ENCODE results near the gene CAPNS1.
A peak's percentile ranks its signal among the peaks of the same experiment; 100 is the strongest.
"Not testable (repeated sequence)": the region's sequence is repeated elsewhere in the genome, so short reads cannot be mapped to it uniquely, and the experiment has no call there.

Gene CAPNS1

DNA sequence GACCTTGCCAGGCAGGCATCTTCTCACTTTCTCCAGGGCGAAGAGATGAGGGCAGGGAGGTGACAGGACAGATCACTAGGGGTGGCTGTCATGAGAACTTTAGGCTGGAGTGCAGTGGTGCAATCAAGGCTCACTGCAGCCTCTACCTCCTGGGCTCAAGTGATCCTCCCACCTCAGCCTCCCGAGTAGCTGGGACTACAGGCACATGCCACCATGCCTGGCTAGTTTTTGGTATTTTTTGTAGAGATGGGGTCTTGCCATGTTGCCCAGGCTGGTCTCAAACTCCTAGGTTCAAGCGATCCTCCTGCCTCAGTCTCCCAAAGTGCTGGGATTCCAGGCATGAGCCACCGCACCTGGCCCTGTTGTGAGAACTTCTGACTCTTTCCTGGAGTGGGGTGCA, 5.0 kb upstream of the CAPNS1 start:
- ATAC-seq: not testable (repeated sequence)

DNA sequence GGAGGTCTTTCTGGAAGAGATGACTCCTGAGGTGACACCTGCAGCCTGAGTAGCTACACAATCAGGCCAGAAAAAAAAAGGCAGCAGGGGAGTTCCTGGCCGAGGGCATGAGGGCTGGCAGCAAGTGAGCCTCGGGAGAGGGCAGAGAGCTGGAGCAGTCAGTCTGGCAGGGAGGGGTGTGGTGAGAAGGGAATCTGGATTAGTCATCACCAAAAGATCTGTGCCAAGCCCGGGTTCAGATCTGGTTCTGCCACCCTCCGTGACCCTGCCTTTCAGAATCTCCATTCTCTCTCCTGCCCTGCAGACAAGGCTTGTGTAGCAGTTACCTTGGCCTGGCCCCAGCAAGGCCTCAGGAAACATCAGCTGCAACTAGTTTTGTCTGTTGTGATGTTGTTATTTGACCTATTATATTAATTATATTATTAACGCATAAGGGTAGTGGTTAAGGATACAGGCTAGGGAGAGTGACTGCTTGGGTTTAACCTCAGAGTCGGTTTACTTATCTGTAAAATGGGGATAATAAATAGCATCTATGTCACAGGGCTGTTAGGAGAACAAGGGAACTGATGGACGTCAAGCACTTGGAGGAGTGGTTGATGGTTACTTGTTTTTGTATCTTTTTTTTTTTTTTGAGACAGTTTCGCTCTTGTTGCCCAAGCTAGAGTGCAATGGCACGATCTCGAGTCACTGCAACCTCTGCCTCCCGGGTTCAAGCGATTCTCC, 2.7 kb upstream of the CAPNS1 start:
- Mint-ChIP-seq H3K9me3 (peaks cover 0 to 5% of the 10 kb centered on the region in 2 donors), H3K4me3 (peak overlapping the region in 1 of 2 donors; percentile 28), H3K27ac (peak overlapping the region; percentile 16 to 48), H3K4me1 (peaks cover 40% of the 10 kb centered on the region), H3K27me3 (peaks cover 17% of the 10 kb centered on the region)
- ATAC-seq (no peak), DNase-seq (no peak)

More for the DNA sequence above, 5.0 kb upstream of the CAPNS1 start:
- not testable (repeated sequence) for H3K4me3 Mint-ChIP-seq, H3K27ac Mint-ChIP-seq, H3K9me3 Mint-ChIP-seq, DNase-seq
- Mint-ChIP-seq H3K4me1 (peaks cover 34% of the 10 kb centered on the region), H3K27me3 (peaks cover 17% of the 10 kb centered on the region)

DNA sequence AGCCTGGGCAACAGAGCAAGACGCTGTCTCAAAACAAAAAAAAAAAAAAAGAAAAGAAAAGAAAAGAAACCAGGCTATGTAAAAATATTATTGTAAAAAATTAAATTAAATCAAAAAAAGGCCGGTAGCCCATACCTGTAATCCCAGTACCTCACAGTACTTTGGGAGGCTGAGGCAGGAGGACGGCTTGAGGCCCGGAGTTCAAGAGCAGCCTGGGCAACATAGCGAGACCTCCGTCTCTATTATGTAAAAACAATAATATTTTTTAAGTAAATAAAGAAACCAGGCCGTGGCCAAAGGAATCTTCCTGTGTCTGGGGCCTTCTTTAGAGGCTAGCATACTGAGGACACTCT, 770 bp upstream of the CAPNS1 start:
- peak overlapping the region; percentile 98 for H3K4me3 Mint-ChIP-seq
- H3K4me1 Mint-ChIP-seq: peaks cover 37% of the 10 kb centered on the region

DNA sequence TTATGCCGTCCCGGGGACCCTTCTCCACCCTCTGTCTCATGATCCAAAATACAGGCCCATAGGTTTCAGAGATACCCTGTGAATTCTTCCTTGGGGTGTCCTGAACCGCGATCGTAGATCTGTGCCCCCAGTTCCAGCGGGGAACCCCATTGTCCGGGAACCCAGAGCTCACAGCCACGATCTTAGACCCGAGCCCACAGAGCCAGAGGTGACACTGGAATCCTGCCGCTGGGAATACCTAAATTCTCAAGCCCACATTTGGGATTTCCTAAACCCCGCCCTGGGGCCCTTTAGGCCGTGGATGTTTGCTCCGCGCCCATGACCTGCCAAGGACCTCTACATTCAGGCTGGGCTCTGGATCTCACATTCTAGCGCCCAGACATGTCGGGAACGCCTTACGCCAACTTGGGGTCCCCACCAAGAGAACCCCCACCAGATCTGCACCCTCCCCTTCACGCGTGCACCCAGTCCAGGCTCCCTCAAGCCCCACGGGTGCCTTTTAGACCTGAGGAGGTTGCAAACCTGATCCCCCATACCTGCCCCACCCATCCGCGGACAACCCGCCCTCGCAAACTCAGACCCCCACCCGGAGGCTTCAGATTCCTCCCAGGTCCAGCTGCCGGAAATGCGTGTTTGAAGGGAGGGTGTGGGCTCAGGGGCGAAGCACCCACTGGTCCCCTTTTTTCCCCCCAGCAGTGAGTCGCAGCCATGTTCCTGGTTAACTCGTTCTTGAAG, 605 bp downstream of the CAPNS1 start:
- Mint-ChIP-seq H3K27ac (peak overlapping the region; percentile 95 to 96), H3K4me3 (peak overlapping the region; percentile 98), H3K27me3 (peaks cover 16% of the 10 kb centered on the region), H3K9me3 (peaks cover 0 to 5% of the 10 kb centered on the region in 2 donors), H3K4me1 (peaks cover 37% of the 10 kb centered on the region)
- peak; percentile 49 for ATAC-seq
- DNase-seq: peak; percentile 57 to 64

More for the DNA sequence above, 770 bp upstream of the CAPNS1 start:
- DNase-seq (no peak), ATAC-seq (no peak)
- H3K27me3 Mint-ChIP-seq: peaks cover 17% of the 10 kb centered on the region
- peaks cover 0 to 5% of the 10 kb centered on the region in 2 donors for H3K9me3 Mint-ChIP-seq
- peak overlapping the region; percentile 95 to 96 for H3K27ac Mint-ChIP-seq

- Mint-ChIP-seq H3K9me3 (peaks cover 0 to 5% of the 10 kb centered on the region in 2 donors), H3K4me1 (peaks cover 37% of the 10 kb centered on the region), H3K27ac (peak overlapping the region; percentile 69 to 79), H3K4me3 (peak overlapping the region; percentile 98), H3K27me3 (peaks cover 8% of the 10 kb centered on the region)
- ATAC-seq (peak; percentile 71), DNase-seq (peak; percentile 93)
Observed at GRCh38 chr19:36141039-36141927, 1.4 kb downstream of the CAPNS1 start.

DNA sequence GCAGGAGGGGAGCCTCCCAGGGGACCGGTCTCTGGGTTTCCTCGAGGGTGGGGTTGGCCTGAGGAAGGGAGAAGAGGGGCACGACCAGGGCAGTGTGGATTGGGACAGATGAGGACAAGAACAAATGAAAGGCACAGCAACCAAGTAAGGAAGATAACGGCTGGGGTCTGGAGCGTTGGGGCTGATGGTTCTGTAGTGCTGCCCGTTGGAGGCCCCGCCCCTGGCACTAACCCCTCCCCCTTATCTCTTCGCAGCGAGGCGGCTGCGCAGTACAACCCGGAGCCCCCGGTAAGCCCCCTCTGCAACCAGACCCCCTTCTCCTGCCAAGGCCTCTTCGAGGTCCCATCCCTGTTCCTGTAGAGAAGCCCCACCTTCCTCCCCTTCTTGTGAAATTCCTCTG, 2.2 kb downstream of the CAPNS1 start:
- peak overlapping the region in 1 of 2 donors; percentile 90 for H3K27ac Mint-ChIP-seq
- no peak for DNase-seq
- H3K9me3 Mint-ChIP-seq: peaks cover 0 to 5% of the 10 kb centered on the region in 2 donors
- H3K4me1 Mint-ChIP-seq: peaks cover 29% of the 10 kb centered on the region
- peak overlapping the region in 1 of 2 donors; percentile 60 for H3K4me3 Mint-ChIP-seq
- no peaks in the 10 kb centered on the region for H3K27me3 Mint-ChIP-seq
- no peak for ATAC-seq

GRCh38 chr19:36142496-36142895, 2.6 kb downstream of the CAPNS1 start:
- ATAC-seq (no peak), DNase-seq (no peak)
- Mint-ChIP-seq H3K9me3 (peaks cover 0 to 5% of the 10 kb centered on the region in 2 donors), H3K27ac (peak overlapping the region; percentile 88 to 90), H3K27me3 (no peaks in the 10 kb centered on the region), H3K4me1 (peaks cover 28% of the 10 kb centered on the region), H3K4me3 (peak overlapping the region in 1 of 2 donors; percentile 60)

- Mint-ChIP-seq H3K27ac (no peak overlapping the region), H3K4me1 (peaks cover 24% of the 10 kb centered on the region), H3K27me3 (no peaks in the 10 kb centered on the region), H3K4me3 (no peak overlapping the region), H3K9me3 (peaks cover 0 to 5% of the 10 kb centered on the region in 2 donors)
- DNase-seq (no peak), ATAC-seq (no peak)
Observed at GRCh38 chr19:36144624-36145023, 4.8 kb downstream of the CAPNS1 start.

DNA sequence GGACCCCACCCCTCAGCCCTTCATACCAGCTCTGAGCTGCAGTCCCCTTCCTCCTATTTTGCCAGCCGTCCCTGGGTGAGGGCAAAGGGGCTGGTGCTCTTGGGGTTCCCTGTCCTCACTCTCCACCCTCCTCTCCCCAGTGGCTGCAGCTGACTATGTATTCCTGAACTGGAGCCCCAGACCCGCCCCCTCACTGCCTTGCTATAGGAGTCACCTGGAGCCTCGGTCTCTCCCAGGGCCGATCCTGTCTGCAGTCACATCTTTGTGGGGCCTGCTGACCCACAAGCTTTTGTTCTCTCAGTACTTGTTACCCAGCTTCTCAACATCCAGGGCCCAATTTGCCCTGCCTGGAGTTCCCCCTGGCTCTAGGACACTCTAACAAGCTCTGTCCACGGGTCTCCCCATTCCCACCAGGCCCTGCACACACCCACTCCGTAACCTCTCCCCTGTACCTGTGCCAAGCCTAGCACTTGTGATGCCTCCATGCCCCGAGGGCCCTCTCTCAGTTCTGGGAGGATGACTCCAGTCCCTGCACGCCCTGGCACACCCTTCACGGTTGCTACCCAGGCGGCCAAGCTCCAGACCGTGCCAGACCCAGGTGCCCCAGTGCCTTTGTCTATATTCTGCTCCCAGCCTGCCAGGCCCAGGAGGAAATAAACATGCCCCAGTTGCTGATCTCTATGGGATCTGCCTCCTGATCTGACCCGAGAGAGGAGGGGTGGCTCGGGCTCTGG, 10.0 kb downstream of the CAPNS1 start:
- H3K9me3 Mint-ChIP-seq: no peaks in the 10 kb centered on the region
- H3K27ac Mint-ChIP-seq: peak overlapping the region in 1 of 2 donors; percentile 77
- H3K4me1 Mint-ChIP-seq: no peaks in the 10 kb centered on the region
- H3K27me3 Mint-ChIP-seq: no peaks in the 10 kb centered on the region
- no peak for DNase-seq
- H3K4me3 Mint-ChIP-seq: no peak overlapping the region
- no peak for ATAC-seq

DNA sequence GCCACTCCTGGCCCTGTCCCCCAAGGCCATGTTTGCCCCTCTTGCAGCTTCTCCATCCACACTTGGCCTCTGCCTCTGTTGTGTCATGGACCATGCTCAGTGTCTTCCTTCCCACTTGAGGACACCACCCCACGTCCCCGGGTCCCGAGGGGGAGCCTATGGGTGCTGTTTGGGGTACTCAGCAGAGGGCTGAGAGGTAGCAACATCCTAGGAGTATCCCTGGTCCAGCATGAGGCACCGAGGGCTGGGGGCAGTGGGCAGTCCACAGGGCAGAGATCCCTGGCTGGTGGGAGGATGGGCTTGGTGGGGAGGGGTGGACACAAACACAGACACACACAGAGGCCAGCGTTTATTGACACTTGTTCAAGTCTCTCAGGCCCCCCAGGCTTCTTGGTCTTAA, 10.7 kb downstream of the CAPNS1 start:
- no peaks in the 10 kb centered on the region for H3K9me3 Mint-ChIP-seq
- ATAC-seq (no peak), DNase-seq (no peak)
- H3K4me1 Mint-ChIP-seq: no peaks in the 10 kb centered on the region
- H3K4me3 Mint-ChIP-seq: no peak overlapping the region
- H3K27me3 Mint-ChIP-seq: no peaks in the 10 kb centered on the region
- peak overlapping the region in 1 of 2 donors; percentile 67 for H3K27ac Mint-ChIP-seq

DNA sequence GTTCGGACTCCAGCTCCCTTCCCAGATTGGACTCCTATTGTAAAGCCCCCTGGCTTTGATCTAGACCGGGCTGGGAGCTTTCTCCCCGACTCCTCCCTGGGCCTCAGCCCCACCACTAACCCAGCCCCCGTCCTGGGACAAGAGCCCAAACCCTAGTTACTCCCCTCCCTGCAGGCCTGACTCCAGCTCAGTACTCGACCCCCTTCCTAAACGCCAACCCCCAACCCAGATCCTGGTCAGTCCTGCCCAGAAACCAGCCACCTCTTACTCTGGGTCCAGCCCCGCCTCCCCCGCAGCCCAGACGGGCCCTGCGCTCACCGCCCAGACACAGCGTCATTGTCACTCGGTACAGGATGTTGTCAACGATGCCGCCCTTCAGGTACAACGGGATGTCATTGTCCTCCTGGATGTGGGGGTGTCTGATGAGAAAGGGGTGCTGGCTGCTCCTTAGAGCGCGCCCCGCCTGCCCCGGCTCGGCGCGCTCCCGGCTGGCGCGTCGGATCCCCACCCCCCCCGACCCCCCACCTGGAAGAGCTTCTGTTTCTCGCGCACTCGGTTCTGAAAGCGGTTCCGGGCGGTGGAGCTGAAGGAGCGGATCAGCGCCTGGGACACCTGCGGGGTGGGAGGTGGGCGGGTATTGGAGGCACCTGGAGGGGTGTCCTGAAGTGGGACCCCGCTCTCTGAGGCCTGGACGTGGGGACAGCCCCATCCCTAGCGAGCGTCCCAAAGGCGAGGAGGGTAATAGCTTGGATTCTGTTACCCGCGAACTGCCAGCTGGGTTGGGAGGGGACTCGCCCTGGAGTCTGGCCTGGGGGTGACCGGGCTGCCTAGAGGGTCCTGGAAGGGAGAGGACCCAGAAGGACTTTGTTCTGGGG, 11.5 kb downstream of the CAPNS1 start:
- no peak overlapping the region for H3K27ac Mint-ChIP-seq
- no peak for DNase-seq
- no peaks in the 10 kb centered on the region for H3K9me3 Mint-ChIP-seq
- H3K27me3 Mint-ChIP-seq: no peaks in the 10 kb centered on the region
- H3K4me1 Mint-ChIP-seq: no peaks in the 10 kb centered on the region
- ATAC-seq: peak; percentile 31
- H3K4me3 Mint-ChIP-seq: no peak overlapping the region

GRCh38 chr19:36152019-36152351, 12.1 kb downstream of the CAPNS1 start:
- ATAC-seq (no peak), DNase-seq (no peak)
- Mint-ChIP-seq H3K9me3 (no peaks in the 10 kb centered on the region), H3K27ac (no peak overlapping the region), H3K4me1 (no peaks in the 10 kb centered on the region), H3K4me3 (no peak overlapping the region), H3K27me3 (no peaks in the 10 kb centered on the region)

- no peak within 1 kb of the TSS for H3K27ac Mint-ChIP-seq
- no peak for ATAC-seq
Observed at GRCh38 chr19:36152352-36153091, 12.7 kb downstream of the CAPNS1 start, which contains the start of gene COX7A1. TSS of gene COX7A1 (minus strand) at chr19:36152447. CDS start at chr19:36152407, 40 bp downstream.

More at GRCh38 chr19:36152352-36153091, 12.7 kb downstream of the CAPNS1 start, which contains the start of gene COX7A1:
- H3K4me1 Mint-ChIP-seq: no peaks in the 10 kb centered on the region
- DNase-seq: no peak
- H3K27me3 Mint-ChIP-seq: no peaks in the 10 kb centered on the region
- no peak within 1 kb of the TSS for H3K4me3 Mint-ChIP-seq
- no peaks in the 10 kb centered on the region for H3K9me3 Mint-ChIP-seq

Measured in stimulated activated naive CD8-positive, alpha-beta T cell treated with anti-CD3 and anti-CD28 coated beads, Interleukin-15, amount 100 ng/mL, for 72 hours (primary cell).